ENCODE measurements around the gene LCN12.

DNA sequence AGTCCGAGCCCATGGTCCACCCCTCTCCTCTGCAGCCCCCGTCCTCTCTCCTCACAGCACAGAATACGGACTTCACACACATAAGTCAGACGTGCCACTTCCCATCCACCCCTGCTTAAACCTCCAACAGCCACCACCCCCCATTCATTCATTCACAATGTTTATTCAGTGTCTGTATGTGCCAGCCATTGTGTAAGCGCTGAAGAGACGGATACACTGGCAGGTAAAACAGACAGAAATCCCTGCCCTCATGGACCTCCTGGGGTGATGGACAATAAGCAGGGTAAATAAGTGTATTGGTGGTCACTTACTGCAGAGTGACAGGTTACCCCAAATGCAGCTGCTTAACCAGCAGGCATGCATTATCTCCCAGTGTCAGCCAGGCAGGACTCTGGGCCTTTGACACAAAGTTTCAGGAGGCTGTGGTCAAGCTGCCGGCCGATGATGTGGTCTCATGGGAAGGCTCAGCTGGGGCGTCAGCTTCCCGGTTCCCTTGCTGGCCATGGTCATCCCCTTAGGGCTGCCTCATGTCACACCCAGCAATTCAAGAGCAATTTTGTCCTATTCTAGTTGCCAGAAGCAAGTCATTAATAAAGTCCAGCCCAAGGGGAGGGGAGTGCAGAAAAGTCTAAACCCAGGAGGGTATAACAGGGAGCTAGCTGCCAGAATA is 38.3 kb downstream of the LCN12 start:
- TF ChIP-seq, protein P1, sequence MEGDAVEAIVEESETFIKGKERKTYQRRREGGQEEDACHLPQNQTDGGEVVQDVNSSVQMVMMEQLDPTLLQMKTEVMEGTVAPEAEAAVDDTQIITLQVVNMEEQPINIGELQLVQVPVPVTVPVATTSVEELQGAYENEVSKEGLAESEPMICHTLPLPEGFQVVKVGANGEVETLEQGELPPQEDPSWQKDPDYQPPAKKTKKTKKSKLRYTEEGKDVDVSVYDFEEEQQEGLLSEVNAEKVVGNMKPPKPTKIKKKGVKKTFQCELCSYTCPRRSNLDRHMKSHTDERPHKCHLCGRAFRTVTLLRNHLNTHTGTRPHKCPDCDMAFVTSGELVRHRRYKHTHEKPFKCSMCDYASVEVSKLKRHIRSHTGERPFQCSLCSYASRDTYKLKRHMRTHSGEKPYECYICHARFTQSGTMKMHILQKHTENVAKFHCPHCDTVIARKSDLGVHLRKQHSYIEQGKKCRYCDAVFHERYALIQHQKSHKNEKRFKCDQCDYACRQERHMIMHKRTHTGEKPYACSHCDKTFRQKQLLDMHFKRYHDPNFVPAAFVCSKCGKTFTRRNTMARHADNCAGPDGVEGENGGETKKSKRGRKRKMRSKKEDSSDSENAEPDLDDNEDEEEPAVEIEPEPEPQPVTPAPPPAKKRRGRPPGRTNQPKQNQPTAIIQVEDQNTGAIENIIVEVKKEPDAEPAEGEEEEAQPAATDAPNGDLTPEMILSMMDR (IDR thresholded peaks at IDR 0.05) = no peak
- no peak for TF ChIP-seq POLR2A (IDR thresholded peaks at IDR 0.05)
